K562 (cell line): Measurements from ENCODE around the gene RINL.

Experiments used
- NBN ChIP-seq: fragments of 450-650 bp; IDR thresholded peaks from 2 replicates; pipeline ENCODE4 v1.6.1; 2016; ENCODE audit warnings: low read depth, mild to moderate bottlenecking
- PCBP2 ChIP-seq: fragments of 200-400 bp; formaldehyde crosslinking; IDR thresholded peaks from 2 replicates; pipeline ENCODE4 v1.6.1; 2018; ENCODE audit warnings: low read length, low read depth, mild to moderate bottlenecking, moderate library complexity; ENCODE audit not compliant: poor library complexity, severe bottlenecking
- TF ChIP-seq, protein P1 (sequence below): sonication (generic); formaldehyde crosslinking; IDR thresholded peaks from 2 replicates; pipeline ENCODE4 v1.8.0; 2022; ENCODE audit warnings: missing genetic modification reagents, mild to moderate bottlenecking, borderline replicate concordance

- TF ChIP-seq, protein P1, sequence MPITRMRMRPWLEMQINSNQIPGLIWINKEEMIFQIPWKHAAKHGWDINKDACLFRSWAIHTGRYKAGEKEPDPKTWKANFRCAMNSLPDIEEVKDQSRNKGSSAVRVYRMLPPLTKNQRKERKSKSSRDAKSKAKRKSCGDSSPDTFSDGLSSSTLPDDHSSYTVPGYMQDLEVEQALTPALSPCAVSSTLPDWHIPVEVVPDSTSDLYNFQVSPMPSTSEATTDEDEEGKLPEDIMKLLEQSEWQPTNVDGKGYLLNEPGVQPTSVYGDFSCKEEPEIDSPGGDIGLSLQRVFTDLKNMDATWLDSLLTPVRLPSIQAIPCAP (CRISPR knock-in tag): no peak
- TF ChIP-seq NBN: 0 out of 2 replicates have a peak, but pooled peaks have one; percentile 33
- TF ChIP-seq PCBP2: no peak
Measured at GRCh38 chr19:38900202-38900629, 22.1 kb upstream of the RINL start.
